ENCODE measurements around the gene MDN1.
"Not testable (repeated sequence)": the region's sequence is repeated elsewhere in the genome, so short reads cannot be mapped to it uniquely, and the experiment has no call there.

Gene MDN1, protein sequence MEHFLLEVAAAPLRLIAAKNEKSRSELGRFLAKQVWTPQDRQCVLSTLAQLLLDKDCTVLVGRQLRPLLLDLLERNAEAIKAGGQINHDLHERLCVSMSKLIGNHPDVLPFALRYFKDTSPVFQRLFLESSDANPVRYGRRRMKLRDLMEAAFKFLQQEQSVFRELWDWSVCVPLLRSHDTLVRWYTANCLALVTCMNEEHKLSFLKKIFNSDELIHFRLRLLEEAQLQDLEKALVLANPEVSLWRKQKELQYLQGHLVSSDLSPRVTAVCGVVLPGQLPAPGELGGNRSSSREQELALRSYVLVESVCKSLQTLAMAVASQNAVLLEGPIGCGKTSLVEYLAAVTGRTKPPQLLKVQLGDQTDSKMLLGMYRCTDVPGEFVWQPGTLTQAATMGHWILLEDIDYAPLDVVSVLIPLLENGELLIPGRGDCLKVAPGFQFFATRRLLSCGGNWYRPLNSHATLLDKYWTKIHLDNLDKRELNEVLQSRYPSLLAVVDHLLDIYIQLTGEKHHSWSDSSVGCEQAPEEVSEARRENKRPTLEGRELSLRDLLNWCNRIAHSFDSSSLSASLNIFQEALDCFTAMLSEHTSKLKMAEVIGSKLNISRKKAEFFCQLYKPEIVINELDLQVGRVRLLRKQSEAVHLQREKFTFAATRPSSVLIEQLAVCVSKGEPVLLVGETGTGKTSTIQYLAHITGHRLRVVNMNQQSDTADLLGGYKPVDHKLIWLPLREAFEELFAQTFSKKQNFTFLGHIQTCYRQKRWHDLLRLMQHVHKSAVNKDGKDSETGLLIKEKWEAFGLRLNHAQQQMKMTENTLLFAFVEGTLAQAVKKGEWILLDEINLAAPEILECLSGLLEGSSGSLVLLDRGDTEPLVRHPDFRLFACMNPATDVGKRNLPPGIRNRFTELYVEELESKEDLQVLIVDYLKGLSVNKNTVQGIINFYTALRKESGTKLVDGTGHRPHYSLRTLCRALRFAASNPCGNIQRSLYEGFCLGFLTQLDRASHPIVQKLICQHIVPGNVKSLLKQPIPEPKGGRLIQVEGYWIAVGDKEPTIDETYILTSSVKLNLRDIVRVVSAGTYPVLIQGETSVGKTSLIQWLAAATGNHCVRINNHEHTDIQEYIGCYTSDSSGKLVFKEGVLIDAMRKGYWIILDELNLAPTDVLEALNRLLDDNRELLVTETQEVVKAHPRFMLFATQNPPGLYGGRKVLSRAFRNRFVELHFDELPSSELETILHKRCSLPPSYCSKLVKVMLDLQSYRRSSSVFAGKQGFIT (N-terminal part only)

DNA sequence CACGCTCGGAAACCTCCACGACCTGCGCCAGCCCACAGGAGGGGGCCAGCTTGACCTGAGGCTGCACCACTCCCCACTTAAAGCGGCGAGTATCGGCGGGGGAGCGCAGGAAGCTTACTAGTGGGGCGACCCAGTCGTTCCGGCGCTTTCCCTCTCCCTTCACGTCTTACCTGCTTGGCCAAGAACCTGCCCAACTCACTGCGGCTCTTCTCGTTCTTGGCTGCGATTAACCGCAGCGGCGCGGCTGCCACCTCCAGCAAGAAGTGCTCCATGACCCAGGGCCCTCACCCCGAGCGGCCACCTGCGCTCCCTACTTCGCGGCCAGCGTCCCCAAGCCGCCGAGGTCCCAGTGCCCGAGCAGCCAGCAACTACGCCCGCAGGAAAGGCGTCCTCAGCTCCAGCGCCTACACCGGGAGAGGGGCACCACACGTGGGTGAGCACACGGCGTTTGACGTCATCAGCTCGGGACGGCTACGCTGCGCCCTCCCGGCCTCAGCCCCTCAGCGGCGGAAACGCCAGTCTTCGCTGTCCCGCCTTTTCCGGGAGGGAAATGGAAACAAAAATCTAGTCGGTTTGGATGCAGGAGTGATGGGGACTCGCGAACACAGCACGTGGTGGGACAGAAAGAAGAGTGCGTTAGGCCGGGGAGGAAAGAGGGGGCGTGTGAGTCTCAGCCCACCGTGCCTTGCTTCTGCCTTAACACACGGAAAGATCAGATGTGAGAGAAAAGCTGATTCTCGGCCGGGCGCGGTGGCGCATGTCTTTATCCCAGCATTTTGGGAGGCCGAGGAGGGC, at the start of gene MDN1:
Gene MDN1, minus strand, starts transcription at position 459 of the 795 bp plus-strand sequence. Its CDS starts 187 bp downstream, at position 272.
- DNase-seq (ENCODE audit: low read depth) = peak; percentile 95

DNA sequence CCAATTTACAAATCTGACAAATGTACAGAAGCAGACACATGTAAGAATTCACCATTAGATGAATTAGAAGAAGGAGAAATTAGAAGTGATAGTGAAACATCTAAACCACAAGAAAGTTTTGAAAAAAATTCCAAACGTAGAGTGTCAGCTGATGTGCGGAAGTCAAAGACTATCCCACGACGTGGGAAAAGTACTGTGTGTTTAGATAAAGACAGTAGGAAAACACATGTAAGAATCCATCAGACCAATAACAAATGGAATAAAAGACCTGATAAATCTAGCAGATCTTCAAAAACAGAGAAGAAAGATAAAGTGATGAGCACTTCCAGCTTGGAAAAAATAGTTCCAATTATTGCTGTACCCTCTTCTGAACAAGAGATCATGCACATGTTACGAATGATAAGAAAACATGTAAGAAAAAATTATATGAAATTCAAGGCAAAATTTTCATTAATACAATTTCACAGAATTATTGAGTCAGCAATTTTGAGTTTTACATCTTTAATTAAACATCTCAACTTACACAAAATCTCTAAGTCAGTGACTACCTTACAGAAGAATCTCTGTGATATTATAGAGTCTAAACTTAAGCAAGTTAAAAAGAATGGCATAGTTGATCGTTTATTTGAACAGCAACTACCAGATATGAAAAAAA, 46.6 kb upstream of the MDN1 start:
- DNase-seq (ENCODE audit: low read depth) = no peak

DNA sequence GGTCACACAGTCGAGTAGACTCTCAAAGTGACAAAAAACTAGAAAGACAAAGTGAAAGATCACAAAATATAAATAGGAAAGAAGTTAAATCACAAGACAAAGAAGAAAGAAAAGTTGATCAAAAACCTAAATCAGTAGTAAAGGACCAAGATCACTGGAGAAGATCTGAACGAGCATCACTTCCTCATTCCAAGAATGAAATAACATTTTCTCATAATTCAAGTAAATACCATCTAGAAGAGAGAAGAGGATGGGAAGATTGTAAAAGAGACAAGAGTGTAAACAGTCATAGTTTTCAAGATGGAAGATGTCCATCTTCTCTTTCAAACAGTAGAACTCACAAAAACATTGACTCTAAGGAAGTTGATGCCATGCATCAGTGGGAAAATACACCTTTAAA, 43.1 kb upstream of the MDN1 start:
- no peak for DNase-seq (ENCODE audit: low read depth)

DNA sequence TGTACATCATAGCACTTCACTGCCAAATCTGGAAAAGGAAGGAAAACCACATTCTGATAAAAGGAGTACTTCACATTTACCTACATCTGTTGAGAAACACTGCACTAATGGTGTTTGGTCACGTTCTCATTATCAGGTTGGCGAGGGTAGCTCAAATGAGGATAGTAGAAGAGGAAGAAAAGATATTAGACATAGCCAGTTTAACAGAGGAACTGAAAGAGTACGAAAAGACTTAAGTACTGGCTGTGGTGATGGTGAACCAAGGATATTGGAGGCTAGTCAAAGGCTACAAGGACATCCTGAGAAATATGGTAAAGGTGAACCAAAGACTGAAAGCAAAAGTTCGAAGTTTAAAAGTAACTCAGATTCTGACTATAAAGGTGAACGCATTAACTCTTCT, 42.7 kb upstream of the MDN1 start:
- DNase-seq (ENCODE audit: low read depth) = no peak

DNA sequence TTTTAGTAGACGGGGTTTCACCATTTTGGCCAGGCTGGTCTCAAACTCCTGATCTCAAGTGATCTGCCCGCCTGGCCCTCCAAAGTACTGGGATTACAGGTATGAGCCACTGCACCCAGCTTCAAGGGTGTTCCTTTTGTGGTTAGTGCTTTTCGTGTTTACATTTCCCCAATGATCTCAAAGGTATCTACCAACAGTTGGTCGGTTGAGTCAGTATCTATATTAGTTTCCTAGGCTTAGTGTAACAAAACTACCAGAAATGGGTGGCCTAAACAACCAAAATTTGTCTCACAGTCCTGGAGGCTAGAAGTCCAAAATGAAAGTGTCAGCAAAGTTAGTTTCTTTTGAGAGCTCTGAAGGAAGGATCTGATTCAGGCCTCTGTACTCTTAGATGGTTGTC, 40.1 kb upstream of the MDN1 start:
- DNase-seq (ENCODE audit: low read depth) = no peak

DNA sequence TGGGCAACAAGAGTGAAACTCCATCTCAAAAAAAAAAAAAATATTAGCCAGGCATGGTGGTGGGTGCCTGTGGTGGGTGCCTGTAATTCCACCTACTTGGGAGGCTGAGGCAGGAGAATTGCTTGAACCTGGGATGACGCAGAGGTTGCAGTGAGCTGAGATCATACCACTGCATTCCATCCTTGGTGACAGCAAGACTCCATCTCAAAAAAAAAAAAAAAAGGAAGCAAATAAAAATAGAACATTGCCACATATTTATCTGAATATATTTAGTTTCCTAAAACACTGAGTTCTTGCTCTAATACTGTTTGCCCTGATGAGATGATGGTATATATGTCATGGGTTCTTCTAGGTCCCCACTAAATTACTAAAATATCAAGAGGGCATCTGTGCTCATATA, 38.4 kb upstream of the MDN1 start:
- DNase-seq (ENCODE audit: low read depth) = peak; percentile 3

DNA sequence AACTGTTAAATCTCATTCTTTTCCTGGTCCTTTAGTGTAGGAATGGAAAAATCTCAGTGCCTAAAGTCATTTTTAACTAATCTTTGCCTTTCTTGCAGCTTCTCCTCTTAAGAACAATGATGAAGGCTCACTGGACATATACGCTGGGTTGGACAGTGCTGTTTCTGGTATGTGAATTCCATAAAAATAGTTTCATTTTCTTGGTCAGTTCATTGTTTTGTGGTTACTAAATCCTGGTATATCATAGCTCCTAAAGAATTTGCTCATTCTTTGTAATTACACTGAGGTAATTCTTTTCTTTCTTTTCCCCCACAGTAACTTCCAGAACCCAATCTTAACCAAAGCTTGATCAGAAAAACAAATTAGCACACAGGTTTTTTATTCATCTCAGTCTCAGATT, 33.5 kb upstream of the MDN1 start:
- peak; percentile 77 for DNase-seq (ENCODE audit: low read depth)

DNA sequence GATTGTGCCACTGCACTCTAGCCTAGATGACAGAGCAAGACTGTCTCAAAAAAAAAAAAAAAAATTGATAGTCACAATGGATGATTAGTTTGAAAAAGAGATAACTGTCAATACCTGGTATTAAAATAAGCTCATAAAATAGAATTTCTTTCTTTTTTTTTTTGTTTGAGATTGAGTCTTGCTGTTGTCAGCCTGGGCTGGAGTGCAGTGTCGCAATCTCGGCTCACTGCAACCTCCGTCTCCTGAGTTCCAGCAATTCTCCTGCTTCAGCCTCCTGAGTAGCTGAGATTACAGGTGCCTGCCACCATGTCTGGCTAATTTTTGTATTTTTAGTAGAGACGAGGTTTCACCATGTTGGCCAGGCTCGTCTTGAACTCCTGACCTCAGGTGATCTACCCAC, 27.9 kb upstream of the MDN1 start:
- not testable (repeated sequence) for DNase-seq (ENCODE audit: low read depth)

DNA sequence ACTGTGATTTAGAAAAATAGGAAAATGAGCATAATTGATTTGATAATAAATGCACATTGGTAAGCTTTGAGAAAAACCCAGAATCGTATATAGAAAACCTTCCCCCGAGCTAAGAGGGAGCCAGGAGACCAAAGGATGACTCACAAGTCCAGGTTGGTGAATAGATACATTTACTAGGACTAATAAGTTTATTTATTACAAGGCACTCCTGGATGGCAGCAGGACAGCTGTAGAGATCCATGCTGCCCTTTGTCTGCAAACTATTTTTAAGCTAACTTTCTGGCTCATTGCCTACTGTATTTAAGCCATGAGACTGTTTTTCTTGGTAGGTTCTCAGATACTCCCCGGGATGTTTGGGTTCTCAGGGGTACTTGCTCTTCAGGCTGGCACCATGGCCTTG, 23.5 kb upstream of the MDN1 start:
- DNase-seq (ENCODE audit: low read depth) = peak; percentile 60

DNA sequence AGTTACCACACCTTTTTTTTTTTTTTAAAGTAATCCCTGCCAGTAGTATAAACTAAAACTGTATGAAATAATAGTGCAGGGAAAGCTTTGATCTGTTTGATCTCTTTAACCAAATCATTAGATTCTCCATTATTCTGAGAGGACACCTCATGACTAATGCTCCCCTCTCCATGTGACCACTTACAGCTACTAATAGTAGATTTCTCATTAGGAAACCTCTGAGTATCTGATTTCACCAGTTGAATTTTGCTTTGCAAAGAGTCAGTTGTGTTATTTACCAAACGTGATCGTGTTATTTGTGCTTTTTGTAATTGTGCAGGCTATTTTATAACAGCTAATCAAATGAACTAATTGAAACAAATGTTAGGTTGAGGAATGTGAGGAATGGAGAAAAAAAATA, 22.6 kb upstream of the MDN1 start:
- DNase-seq (ENCODE audit: low read depth) = peak; percentile 19

DNA sequence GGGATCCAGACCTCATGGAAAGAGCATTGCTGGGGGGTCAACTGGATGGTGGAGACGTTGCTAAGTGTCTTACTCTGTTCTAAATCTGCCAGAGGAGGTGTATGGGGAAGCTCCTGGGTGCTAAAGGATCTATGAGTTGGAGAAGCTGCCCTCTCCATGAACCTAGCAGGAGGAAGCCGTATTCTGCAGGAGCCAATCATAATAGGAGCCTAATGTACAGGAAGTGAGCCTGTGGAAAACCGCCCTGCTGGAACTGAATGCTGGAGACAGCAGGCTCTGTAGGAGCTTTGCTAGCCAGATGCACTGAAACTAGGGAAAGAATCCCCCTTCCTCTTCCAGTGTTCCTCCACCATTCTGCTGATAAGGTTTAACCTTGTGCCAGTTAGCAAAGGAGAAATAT, 20.9 kb upstream of the MDN1 start:
- peak; percentile 50 for DNase-seq (ENCODE audit: low read depth)

DNA sequence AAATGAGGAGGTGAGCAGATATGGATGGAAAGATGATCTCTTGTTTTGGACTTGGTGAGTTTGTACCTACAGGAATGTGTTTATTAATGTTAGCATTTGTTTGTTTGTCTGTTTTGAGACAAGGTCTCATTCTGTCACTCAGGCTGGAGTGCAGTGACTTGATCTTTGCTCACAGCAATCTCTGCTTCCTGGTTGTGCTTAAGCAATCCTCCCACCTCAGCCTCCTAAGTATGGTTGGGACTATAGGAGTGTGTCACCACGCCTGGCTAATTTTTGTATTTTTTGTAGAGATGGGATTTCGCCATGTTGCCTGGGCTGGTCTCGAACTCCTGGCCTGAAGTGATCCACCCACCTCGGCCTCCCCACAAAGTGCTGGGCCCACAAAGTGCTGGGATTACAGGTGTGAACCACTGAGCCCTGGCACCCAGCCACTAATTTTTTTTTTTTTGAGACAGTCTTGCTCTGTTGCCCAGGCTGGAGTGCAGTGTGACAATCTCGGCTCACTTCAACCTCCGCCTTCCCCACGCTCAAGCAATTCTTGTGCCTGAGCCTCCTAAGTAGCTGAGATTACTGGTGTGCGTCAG, 17.1 kb upstream of the MDN1 start:
- no peak for DNase-seq (ENCODE audit: low read depth)

DNA sequence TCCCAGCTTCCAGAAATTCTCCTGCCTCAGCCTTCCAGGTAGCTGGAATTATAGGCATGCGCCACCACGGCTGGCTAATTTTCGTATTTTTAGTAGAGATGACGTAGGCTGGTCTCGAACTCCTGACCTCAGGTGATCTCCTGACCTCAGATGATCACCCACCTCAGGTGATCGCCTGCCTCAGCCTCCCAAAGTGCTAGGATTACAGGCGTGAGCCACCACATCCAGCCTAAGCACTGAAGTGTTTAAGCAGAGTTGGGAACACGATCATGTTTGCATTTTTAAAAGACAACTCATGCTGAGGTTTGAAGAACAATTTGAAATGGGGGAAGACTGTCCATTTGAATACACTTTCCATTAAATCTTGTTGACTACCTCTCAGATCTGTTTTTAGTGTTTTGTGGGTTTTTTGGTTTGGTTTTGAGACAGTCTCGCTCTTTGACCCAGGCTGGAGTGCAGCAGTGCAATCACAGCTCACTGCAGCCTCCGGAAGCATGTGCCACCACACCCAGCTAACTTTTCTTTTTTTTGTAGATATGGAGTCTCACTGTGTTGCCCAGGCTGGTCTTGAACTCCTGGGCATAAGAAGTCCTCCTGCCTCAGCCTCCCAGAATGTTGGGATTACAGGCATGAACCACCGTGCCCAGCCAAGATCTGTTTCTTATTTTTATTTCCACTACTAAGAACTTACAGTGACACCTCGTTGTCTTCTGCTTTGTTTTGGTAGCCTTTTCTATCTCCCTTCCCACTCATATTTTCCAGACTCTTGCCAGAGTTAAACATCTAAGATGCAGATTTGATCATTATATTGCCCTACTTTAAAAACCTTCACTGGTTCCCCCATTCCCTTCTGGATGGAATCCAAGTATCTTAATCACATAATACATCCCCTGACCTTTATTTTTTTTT, 15.5 kb upstream of the MDN1 start:
- peak; percentile 56 for DNase-seq (ENCODE audit: low read depth)

DNA sequence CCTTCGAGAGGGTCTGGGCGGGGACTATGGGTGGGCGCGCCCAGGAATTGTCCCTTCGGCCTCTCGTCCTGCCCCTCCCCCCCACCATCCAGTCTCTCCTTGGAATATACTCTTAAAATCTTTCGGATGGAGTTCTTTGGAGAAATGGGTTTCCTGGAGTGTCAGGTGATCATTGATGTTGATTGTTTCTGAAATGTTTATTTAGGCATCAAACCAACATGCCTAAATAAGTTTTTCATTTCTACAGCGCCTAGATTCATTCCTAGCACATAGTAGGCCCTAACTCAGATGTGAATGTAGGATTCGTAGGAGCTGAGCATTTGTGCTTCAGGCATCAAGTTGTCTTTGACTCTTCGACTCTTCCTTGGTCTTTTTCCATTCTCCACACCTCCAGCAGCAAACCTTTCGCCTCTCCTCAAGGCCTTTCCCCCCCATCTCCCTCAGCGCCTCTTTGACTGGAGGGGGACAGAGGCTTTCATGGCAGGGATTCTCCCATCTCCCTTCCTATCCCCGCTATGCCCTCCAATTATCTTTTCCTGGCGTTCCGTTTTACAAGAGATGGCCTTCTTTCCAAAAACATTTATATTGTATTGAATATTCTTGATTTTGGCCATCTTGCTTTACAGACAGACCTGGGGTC, 10.7 kb upstream of the MDN1 start:
- no peak for DNase-seq (ENCODE audit: low read depth)

DNA sequence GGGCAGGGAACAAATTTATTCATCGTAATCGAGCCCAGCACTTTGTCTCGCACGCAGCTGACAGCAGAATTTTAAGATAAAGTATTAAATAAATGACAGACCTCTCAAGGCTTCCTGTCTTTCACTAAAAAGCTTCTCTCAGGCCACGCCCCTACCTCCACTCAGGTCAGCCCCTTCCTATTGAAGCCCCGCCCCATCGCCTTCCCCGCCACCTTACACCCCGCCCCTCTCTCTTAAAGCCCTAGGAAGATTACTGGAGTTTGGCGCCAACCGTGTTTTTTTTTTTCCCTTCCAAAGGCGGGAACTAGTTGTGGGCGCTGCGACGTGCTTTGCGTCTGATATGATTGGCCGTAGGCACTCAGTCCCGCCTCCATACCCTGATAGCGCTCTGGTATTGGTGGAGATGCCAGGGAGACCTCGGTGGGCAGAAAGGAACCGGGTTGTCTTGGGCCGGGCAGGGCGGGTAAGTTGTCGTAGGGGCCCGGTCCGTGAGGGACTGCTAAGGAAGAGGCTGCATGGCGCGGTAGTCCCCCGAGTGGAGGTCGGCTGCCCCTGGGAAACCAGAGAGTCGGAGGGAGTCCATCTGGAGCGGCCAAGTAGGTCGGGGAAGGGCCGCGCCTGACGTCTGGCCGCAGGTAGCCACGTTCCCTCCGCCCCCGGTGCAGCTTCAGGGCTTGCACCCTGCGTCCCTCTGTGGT, 10.0 kb upstream of the MDN1 start, which contains the start of gene CASP8AP2:
Gene CASP8AP2, plus strand, starts transcription at position 409 of the 698 bp plus-strand sequence.
- peak; percentile 100 for DNase-seq (ENCODE audit: low read depth)

DNA sequence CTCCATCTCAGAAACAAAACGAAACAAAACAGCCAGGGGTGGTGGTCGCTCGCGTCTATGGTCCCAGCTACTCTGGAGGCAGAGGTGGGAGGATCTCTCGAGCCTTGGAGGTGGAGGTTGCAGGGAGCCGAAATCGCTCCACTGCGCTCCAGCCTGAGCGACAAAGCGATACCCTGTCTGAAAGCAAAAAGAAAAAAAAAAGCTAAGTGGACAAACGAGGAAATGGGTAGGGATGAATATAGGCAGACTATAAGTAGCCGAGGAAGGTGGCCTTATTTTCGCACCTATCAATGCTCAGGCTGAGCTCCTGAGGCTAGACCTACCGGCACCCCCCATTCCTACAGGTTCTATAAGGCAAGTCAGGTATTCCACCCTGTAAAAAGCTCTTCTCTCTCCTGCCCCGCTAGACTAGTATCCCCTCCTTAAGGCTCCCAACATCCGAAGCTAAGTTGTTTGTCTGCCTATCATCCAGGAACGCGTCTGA, 9.4 kb upstream of the MDN1 start:
- DNase-seq (ENCODE audit: low read depth) = no peak

DNA sequence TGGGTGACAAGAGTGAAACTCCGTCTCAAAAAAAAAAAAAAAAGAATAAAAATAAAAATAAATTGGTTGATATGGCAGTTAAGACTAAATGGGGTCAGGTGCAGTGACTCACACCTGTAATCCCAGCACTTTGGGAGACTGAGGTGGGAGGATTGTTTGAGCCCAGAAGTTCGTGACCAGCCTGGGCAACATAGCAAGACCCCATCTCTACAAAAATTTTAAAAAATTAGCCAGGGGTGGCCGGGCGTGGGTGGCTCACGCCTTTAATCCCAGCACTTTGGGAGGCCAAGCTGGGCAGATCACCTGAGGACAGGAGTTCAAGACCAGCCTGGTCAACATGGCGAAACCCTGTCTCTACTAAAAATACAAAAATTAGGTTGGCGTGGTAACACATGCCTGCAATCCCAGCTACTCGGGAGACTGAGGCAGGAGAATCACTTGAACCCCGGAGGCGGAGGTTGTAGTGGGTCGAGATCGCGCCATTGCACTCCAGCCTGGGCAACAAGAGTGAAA, 8.9 kb upstream of the MDN1 start:
- not testable (repeated sequence) for DNase-seq (ENCODE audit: low read depth)

DNA sequence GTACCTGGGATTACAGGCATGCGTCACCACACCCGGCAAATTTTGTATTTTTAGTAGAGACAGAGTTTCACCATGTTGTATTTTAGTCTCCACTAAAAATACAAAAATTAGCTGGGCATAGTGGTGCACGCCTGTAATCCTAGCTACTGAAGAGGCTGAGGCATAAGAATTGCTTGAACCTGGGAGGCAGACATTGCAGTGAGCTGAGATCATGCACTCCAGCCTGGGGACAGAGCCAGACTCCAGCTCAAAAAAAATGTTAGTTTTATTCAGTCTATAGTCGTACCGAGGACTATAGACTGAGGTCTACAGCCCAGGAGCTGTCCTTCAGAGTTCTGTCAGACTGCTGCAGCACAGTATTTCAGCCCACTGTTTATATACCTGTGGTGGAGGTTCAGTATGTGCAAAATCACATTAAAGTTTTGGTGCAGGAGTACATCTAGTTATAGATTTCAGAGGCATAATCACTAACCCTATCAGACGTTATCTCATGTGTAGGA, 6.5 kb upstream of the MDN1 start:
- DNase-seq (ENCODE audit: low read depth) = peak; percentile 53
